HG03280 (cell line): ENCODE measurements around the gene ADGRA1.

Source experiments
- ATAC-seq: cut with Tn5 transposase; IDR thresholded peaks from one replicate; pipeline ENCODE4 v1.9.1; 2021; ENCODE audit warnings: mild to moderate bottlenecking, moderate library complexity; ENCODE audit not compliant: unreplicated experiment

The ADGRA1 gene

GRCh38 chr10:133072720-133073390 lies 14.9 kb upstream of the ADGRA1 start:
- ATAC-seq = no peak

GRCh38 chr10:133075346-133076137 lies 12.2 kb upstream of the ADGRA1 start:
- no peak for ATAC-seq

GRCh38 chr10:133076274-133077038 lies 11.3 kb upstream of the ADGRA1 start:
- ATAC-seq = no peak

GRCh38 chr10:133079836-133080682 lies 7.7 kb upstream of the ADGRA1 start:
- ATAC-seq = no peak

- no peak for ATAC-seq
These were observed 7.1 kb upstream of the ADGRA1 start for GRCh38 chr10:133080683-133081040.

GRCh38 chr10:133081636-133082035 lies 6.1 kb upstream of the ADGRA1 start:
- ATAC-seq = no peak

GRCh38 chr10:133082685-133083421 lies 4.9 kb upstream of the ADGRA1 start:
- ATAC-seq = no peak

GRCh38 chr10:133083422-133084100 lies 4.2 kb upstream of the ADGRA1 start:
- no peak for ATAC-seq

- ATAC-seq = no peak
These were observed 3.2 kb upstream of the ADGRA1 start for GRCh38 chr10:133084491-133084890.

GRCh38 chr10:133085251-133086125 lies 2.2 kb upstream of the ADGRA1 start:
- ATAC-seq = no peak

GRCh38 chr10:133086247-133086646 lies 1.5 kb upstream of the ADGRA1 start:
- ATAC-seq = no peak

- ATAC-seq = no peak
These were observed 562 bp upstream of the ADGRA1 start for GRCh38 chr10:133087045-133087678.

- no peak for ATAC-seq
These were observed 643 bp downstream of the ADGRA1 start for GRCh38 chr10:133088179-133088955.

- no peak for ATAC-seq
These were observed 1.5 kb downstream of the ADGRA1 start for GRCh38 chr10:133088956-133089800.

GRCh38 chr10:133090101-133090500 lies 2.4 kb downstream of the ADGRA1 start:
- ATAC-seq = no peak

- ATAC-seq = no peak
These were observed 2.9 kb downstream of the ADGRA1 start for GRCh38 chr10:133090654-133091053.
